Kasumi-1 (cell line): ENCODE results near the gene NAA15.
"Not testable (repeated sequence)": the region's sequence is repeated elsewhere in the genome, so short reads cannot be mapped to it uniquely, and the experiment has no call there.

Experiments
- DNase-seq, 2 experiments: peaks; one replicate each; lab custom pipeline; 2025; lab: John Stamatoyannopoulos, UW

NAA15 gene

GRCh38 chr4:139297001-139297410 is 4.3 kb upstream of the NAA15 start:
- no peak for DNase-seq

DNA sequence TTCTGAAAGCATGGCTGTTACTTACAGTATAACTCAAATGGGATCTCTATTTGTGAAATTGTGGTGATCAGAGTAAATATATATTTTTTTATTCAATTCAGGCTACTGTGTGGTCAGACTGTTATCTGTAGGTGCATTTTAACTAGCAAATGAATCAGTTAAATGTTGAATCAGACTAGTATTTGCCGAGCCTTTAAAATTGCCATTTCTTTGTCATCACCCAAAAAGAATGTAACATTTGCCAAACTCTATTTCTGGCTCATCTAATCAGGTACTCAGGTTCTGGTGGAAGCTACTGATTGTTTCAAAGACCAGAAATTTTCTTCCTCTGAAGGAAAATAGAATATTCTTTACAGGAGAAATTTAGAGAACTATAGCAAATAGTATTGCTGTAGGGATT is 1.8 kb upstream of the NAA15 start:
- DNase-seq = no peak

DNA sequence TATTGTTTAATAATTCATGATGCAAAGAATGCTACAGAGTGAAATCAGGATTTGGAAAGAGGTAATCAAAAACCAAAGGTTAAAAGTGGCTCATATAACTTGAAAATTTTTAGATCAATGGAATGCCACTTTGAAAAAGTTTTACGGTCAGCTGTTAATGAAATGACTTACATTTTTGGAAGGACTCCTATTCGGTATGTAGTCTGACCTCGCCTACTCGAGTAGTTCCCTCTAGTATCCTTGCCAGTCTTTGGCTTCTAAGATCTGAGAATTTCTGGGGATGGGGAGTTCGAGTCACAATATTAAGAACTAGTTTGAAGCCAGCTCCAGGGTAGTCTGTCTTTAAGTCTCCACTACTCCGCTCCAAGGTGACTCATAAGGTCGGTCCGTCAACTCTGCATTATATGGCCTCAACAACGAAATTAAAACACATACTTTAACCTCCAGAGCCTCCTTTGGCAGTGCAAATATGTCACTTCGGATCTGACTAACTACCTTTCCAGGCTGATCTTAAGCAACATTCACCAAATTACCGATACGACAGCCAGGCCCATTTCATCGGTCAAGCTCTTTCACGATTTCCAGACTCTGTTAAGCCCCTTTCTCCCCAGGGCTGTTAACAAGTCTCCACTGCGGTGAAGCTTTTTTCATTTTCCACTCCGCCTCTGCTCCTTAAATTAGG is 733 bp upstream of the NAA15 start:
- peak; percentile 53 to 66 for DNase-seq

DNA sequence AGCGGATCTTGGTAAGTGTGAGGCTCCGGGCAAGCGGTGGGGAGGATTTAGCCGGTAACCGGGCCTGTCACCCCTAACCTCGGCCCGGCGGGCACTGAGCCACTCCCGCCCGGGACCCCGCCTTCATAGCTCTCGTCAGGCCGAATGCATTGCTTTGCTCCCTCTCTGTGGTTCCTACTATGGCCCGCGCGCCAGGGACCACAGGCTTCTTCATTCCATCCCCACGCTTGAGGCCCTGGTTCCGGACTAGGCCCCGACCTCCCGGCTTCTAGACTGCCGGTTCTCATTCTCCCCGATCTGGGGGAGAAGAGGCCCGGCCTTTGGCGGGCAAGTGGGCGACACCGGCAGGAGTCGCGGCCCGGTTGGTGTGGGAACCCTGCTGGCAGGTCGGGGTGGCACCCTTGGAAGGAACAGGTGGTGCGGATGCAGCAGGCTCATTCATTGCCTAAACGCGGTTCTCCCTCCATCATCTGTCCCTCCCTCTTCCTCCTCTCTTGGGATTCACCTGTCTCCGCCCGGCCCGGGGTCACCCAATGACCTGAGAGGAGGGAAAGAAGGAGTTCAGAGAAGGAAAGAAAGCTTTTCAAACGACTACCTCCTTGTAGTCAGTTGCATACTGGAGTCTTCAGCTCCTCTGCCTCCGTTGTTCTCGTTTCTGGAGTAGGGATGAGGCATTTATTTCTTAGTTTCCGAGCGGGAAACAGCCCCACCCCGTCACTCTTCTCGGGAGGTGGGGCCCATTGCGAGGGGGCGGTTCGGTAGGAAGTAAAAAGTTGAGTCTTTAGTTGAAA is 711 bp downstream of the NAA15 start, which contains the start of gene NDUFC1:
Gene NDUFC1, minus strand, starts transcription at position 657 of the 791 bp plus-strand sequence. CDS start 6,679 bp downstream, outside the sequence.
- peak; percentile 66 to 81 for DNase-seq

DNA sequence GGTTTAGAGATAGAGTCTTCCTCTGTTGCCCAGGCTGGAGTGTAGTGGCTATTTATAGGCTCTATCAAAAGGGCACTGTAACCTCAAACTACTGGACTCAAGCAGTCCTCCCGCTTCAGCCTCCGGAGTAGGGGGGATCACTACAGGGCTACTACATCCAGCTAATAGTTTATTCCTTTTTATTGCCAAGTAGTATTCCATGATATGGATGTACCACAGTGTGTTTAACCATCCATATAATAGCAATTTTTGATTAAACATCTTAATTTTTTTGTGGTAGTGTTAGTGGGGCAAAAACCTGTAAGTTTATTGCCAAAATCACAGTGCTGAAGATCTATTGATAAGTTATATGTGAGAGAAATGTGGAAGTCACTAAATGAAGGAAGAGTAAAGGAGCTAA is 3.6 kb downstream of the NAA15 start:
- no peak for DNase-seq

DNA sequence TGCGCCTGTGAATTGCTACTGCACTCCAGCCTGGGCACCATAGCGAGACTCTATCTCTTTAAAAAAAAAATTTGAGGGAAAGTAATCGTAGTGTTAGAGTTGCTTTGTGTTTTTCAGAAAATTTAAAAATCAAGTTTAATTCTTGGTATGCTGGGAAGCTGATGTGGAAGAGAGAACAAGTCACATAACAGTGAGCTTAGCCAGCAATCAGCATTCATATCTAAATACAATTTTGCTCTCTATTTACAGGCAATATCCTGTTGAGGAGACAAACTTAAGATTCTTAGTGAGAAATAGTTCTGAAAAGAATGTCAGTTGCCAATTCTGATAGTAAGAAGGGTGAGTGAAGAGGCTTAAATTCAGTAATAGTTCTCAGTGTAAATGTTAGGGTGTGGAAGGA is 10.6 kb downstream of the NAA15 start:
- no peak for DNase-seq

DNA sequence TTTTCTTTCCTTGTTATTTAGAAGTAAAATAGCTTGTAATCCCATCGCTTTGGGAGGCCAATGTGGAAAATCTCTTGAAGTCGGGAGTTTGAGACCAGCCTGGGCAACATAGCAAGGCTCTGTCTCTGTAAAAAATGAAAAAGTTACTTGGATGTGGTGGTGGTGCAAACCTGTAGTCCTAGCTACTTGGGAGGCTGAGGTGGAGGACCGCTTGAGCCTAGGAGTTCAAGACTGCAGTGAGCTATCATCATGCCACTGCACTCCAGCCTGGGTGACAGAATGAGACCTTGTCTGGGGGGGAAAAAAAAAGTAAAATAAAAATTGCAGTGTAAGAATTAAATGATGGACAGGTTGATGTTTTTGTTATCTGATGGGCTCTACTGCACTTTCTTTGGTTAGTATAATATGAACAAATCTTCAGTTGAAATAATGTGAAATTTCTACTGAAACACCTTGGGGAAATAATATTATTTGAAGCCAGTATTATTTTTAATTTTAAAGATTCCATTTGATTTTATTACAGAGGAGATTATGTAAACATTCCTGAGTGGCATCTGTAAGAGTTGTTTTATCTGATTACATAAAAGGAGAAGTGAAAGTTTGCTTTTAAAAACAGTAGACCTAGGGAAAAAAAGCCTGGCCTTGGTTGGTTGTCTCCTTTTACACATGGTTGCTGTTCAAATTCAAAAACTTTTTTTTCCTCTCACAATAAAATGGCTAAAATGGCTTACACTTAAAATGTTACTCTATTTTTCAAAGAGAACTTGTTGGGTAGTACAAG is 11.4 kb downstream of the NAA15 start:
- peak in 1 of 2 experiments; percentile 17 for DNase-seq

DNA sequence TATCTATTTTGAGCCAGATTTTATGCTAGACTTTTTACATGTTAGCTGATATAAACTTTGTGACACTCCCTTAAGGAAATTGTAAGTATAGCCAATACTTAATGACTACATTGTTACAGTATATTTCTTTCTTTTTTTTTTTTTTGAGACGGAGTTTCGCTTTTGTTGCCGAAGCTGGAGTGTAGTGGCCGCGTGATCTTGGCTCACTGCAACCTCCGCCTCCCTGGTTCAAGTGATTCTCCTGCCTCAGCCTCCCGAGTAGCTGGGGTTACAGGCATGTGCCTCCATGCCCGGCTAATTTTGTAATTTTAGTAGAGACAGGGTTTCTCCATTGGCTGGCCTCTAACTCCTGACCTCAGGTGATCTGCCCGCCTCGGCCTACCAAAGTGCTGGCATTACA is 12.1 kb downstream of the NAA15 start:
- not testable (repeated sequence) for DNase-seq

GRCh38 chr4:139314047-139314800 is 12.9 kb downstream of the NAA15 start:
- DNase-seq = no peak

DNA sequence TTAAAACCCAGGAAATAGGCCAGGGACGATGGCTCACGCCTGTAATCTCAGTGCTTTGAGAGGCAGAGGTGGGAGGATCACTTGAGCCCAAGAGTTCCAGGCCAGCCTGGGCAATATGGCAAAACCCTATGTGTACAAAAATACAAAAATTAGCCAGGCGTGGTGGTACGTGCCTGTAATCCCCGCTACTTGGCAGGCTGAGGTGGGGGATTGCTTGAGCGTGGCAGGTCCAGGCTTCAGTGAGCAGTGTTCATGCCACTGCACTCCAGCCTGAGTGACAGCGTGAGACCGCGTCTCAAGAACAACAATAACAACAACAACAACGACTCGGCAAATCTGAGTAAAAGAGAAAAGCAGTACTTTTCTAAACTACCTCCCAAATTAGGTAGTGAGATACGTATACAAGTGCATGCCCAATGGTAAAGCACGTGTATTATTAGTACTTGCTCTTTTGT is 13.9 kb downstream of the NAA15 start:
- no peak for DNase-seq

- DNase-seq = no peak
Observed at GRCh38 chr4:139316733-139317132, 15.4 kb downstream of the NAA15 start.

DNA sequence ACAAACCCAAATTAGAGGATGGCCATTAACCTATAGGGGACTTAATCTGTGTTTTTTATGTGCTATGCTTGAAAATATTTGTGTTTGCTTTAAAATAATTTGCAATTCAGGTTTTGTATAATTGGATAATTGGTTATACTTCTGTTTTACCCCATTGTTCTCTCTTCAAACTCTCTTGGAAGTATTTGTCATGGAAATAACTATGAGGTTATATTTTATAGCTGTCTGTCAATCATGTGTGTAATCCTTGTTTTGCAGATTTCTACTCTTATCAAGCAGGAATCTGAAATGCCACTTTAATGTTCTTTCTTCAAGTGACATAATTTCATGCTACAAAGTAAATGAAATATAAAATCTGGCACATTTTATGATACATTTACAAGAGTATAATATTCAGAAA is 16.3 kb downstream of the NAA15 start:
- DNase-seq = no peak

- no peak for DNase-seq
Observed at GRCh38 chr4:139319571-139319970, 18.3 kb downstream of the NAA15 start.

DNA sequence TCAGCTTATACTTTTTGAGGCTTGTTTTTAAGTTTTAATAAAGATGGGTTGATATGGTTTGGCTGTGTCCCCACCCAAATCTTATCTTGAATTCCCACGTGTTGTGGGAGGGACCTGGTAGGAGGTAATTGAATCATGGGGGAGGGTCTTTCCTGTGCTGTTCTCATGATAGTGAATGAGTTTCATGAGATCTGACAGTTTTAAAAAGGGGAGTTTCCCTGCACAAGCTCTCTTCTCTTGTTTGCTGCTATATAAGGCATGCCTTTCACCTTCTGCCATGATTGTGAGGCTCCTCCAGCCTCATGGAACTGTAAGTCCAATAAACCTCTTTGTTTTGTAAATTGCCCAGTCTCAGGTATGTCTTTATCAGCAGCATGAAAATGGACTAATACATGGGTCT is 20.8 kb downstream of the NAA15 start:
- not testable (repeated sequence) for DNase-seq

DNA sequence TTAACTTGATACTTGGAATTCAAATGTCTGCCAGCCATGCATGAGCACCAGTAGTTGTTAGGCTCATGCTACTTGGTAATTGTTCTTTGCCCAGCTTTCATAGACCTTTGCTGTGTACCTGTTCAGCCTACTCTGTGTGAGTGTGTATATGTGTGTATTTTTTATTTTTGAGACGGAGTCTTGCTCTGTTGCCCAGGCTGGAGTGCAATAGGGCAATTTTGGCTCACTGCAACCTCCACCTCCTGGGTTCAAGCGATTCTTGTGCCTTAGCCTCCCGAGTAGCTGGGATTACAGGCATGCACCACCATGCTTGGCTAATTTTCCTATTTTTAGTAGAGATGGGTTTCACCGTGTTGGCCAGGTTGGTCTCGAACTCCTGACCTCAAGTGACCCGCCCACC is 21.2 kb downstream of the NAA15 start:
- not testable (repeated sequence) for DNase-seq

GRCh38 chr4:139324620-139325019 is 23.3 kb downstream of the NAA15 start:
- DNase-seq = no peak

- no peak for DNase-seq
Observed at GRCh38 chr4:139329665-139330200, 28.4 kb downstream of the NAA15 start.

- no peak for DNase-seq
Observed at GRCh38 chr4:139330283-139330682, 29.0 kb downstream of the NAA15 start.

GRCh38 chr4:139331185-139331584 is 29.9 kb downstream of the NAA15 start:
- DNase-seq = no peak

DNA sequence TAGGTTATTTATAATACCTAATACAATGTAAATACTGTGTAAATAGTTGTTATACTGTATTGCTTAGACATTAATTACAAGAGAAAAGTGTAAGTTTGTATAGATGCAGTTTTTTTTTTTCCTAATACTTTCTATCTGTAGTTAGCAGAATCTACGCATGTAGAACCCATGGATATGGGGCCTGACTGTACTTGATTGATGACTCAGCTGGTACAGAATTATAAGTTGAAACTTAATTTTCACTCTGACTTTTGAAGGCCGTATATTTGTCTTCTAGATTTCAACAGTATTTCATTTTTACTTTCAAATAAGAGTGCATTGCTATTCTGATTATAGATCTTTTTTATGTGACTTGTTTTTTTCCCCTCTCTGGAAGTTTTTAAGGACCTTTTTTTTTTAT is 31.7 kb downstream of the NAA15 start:
- no peak for DNase-seq

DNA sequence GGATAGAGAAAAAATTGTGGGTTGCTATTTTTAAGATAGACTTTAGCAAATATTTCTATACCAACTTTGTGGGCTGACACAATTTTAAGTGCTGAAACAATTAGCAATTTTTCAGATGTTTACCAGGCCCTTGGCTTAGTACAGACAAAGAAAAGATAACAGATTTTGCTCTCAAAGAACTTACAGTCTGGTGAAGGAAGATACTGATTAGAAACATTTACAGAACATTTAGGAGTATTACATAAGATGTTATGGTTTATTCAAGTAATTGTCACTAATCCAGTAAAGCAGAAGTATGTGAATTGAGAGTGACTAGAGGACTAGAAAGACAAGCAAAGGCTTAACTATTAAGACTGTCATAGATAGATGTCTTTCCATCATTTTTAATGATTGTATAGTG is 36.3 kb downstream of the NAA15 start:
- DNase-seq = peak; percentile 17 to 20
